ENCODE results near the gene SERHL2.
"Not testable (repeated sequence)": the region's sequence is repeated elsewhere in the genome, so short reads cannot be mapped to it uniquely, and the experiment has no call there.

GRCh38 chr22:42575996-42576574 lies 22.3 kb downstream of the SERHL2 start:
- not testable (repeated sequence) for TF ChIP-seq CTCF (IDR thresholded peaks at IDR 0.05; ENCODE audit: poor library complexity, severe bottlenecking); TAF1 (IDR thresholded peaks at IDR 0.05; ENCODE audit: low read depth)
